Keratinocyte (primary cell): ENCODE data around the gene DRD1. TPM values are rescaled to one million over a fixed set of nuclear protein-coding genes. Genes with fewer than 3 reads are reported as not detected.
"Not testable (repeated sequence)": the region's sequence is repeated elsewhere in the genome, so short reads cannot be mapped to it uniquely, and the experiment has no call there.

Experiments used
- DNase-seq: peaks from one replicate; pipeline ENCODE4 v3.0.0-alpha.2; 2011; ENCODE audit warnings: low read depth, missing footprints, low spot score
- FAIRE-seq: peaks from 2 replicates; lab custom pipeline; 2011; peaks lifted over from hg19 to GRCh38; lab: Jason Lieb, UNC
- H2AFZ ChIP-seq: 2 replicates; pipeline ENCODE4 v1.6.0; 2012; ENCODE audit warnings: low read length, control low read depth, inconsistent platforms; ENCODE audit not compliant: control insufficient read depth
- H3K27ac ChIP-seq: 2 replicates; pipeline ENCODE4 v1.5.1; 2011; ENCODE audit warnings: low read length; ENCODE audit not compliant: control insufficient read depth, insufficient read depth
- H3K27me3 ChIP-seq: 3 replicates; pipeline ENCODE4 v1.6.0; 2011; ENCODE audit warnings: low read length; ENCODE audit not compliant: control insufficient read depth, insufficient read depth; ENCODE audit errors: extremely low read depth
- H3K36me3 ChIP-seq, 2 experiments: 2 replicates in 1 of 2; 3 replicates in 1 of 2; pipeline ENCODE4 v1.5.1; 2011; ENCODE audit warnings: low read length in 2 of 2, mild to moderate bottlenecking in 1 of 2; ENCODE audit not compliant: control insufficient read depth in 2 of 2, insufficient read depth in 2 of 2; ENCODE audit errors: extremely low read depth in 1 of 2
- H3K4me1 ChIP-seq: 3 replicates; pipeline ENCODE4 v1.5.1; 2011; ENCODE audit warnings: low read length; ENCODE audit not compliant: control insufficient read depth, insufficient read depth; ENCODE audit errors: extremely low read depth
- H3K4me2 ChIP-seq: 3 replicates; pipeline ENCODE4 v1.6.0; 2011; ENCODE audit warnings: low read depth, low read length; ENCODE audit not compliant: control insufficient read depth, insufficient read depth; ENCODE audit errors: extremely low read depth
- H3K4me3 ChIP-seq, 3 experiments: fragments of 200-600 bp in 1 of 3; sonication (generic) in 1 of 3; 2 replicates in 2 of 3; 3 replicates in 1 of 3; pipeline ENCODE4 v1.5.1; 2011 to 2016; ENCODE audit warnings: low read length in 3 of 3, mild to moderate bottlenecking in 3 of 3, control low read depth in 2 of 3, inconsistent platforms in 1 of 3, low read depth in 1 of 3, mixed read lengths in 1 of 3, mixed run types in 1 of 3, moderate library complexity in 1 of 3; ENCODE audit not compliant: control insufficient read depth in 2 of 3, insufficient read depth in 2 of 3; ENCODE audit errors: extremely low read depth in 1 of 3
- H3K79me2 ChIP-seq: 2 replicates; pipeline ENCODE4 v1.6.0; 2012; ENCODE audit warnings: low read length; ENCODE audit not compliant: control insufficient read depth, insufficient read depth
- H3K9ac ChIP-seq: 3 replicates; pipeline ENCODE4 v1.6.0; 2011; ENCODE audit warnings: low read length; ENCODE audit not compliant: control insufficient read depth, insufficient read depth; ENCODE audit errors: extremely low read depth
- H3K9me1 ChIP-seq: 3 replicates; pipeline ENCODE4 v1.6.0; 2011; ENCODE audit warnings: low read length; ENCODE audit not compliant: control insufficient read depth, insufficient read depth; ENCODE audit errors: extremely low read depth
- H3K9me3 ChIP-seq: 2 replicates; pipeline ENCODE4 v1.5.1; 2012; ENCODE audit warnings: low read depth, low read length; ENCODE audit not compliant: control insufficient read depth
- H4K20me1 ChIP-seq: 3 replicates; pipeline ENCODE4 v1.6.0; 2011; ENCODE audit warnings: low read length; ENCODE audit not compliant: control insufficient read depth, insufficient read depth; ENCODE audit errors: extremely low read depth
- EZH2 ChIP-seq: IDR thresholded peaks from one replicate; pipeline ENCODE4 v1.6.1; 2012; ENCODE audit warnings: inconsistent platforms, mild to moderate bottlenecking, low read length, moderate library complexity
- dilution Hi-C: fragments of 300-500 bp; cut with MboI; formaldehyde crosslinking; loops from one replicate; pipeline ENCODE4 v1.7.0; 2020; ENCODE audit warnings: low sequenced_read_pairs; ENCODE audit not compliant: extremely low pct_ligation_motif_present
- polyA plus RNA-seq, 5 experiments: library from polyadenylated mRNA; depleted of rRNA in 3 of 5; stranded (reverse) in 3 of 5; stranded (forward) in 1 of 5; unstranded in 1 of 5; fragments of >200 nt; gene quantifications; 1 replicate in 1 of 5; 2 replicates in 3 of 5; 3 replicates in 1 of 5; pipeline versions ENCODE4 v1.2.1 to v1.2.3, GENCODE V29; 2011 to 2012; ENCODE audit warnings: missing spikeins in 2 of 5, low read depth in 1 of 5, low replicate concordance in 1 of 5
- TF ChIP-seq, protein P1 (sequence below), 3 experiments: IDR thresholded peaks in 1 of 3; conservative IDR thresholded peaks in 1 of 3; optimal IDR thresholded peaks in 1 of 3; 2 replicates in 2 of 3; 3 replicates in 1 of 3; pipeline versions ENCODE3 to v1.5.1; 2011; ENCODE audit warnings: low read length in 3 of 3, mild to moderate bottlenecking in 3 of 3, moderate library complexity in 2 of 3, control low read depth in 1 of 3, inconsistent platforms in 1 of 3; ENCODE audit not compliant: insufficient read depth in 2 of 3; ENCODE audit errors: extremely low read depth in 1 of 3

Gene DRD1
- polyA plus RNA-seq, 1 donor (not counting 4 experiments of a cell fraction or from before 2014, with no cell fraction given): not detected

DNA sequence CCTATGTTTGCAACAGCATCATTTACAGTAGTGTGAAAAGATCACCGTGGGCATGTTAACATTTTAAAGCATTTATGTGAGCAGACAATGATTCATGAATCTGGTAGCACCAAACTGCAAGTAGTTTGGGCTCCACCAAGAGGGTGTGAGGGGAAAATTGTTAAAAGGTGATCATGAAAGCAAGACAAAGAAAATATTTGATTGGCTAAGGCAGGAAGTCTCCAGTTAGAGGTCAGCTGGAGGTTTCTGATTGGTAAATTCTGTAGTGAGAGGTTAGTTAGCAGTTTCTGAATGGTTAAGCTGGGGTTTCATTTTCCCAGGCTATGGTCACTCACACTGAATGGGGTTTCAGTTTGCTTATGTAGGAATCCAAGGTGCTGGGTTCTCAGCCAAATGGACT lies 13.5 kb upstream of the DRD1 start:
- H2AFZ ChIP-seq: no peak overlapping the region
- no peak overlapping the region for H3K4me2 ChIP-seq
- H3K79me2 ChIP-seq: no peaks in the 10 kb centered on the region
- FAIRE-seq (peak; percentile 56), DNase-seq (no peak)
- TF ChIP-seq, protein P1, sequence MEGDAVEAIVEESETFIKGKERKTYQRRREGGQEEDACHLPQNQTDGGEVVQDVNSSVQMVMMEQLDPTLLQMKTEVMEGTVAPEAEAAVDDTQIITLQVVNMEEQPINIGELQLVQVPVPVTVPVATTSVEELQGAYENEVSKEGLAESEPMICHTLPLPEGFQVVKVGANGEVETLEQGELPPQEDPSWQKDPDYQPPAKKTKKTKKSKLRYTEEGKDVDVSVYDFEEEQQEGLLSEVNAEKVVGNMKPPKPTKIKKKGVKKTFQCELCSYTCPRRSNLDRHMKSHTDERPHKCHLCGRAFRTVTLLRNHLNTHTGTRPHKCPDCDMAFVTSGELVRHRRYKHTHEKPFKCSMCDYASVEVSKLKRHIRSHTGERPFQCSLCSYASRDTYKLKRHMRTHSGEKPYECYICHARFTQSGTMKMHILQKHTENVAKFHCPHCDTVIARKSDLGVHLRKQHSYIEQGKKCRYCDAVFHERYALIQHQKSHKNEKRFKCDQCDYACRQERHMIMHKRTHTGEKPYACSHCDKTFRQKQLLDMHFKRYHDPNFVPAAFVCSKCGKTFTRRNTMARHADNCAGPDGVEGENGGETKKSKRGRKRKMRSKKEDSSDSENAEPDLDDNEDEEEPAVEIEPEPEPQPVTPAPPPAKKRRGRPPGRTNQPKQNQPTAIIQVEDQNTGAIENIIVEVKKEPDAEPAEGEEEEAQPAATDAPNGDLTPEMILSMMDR (optimal IDR thresholded peaks at IDR 0.05 in 1 of 3, IDR thresholded peaks at IDR 0.05 in 1 of 3, conservative IDR thresholded peaks at IDR 0.05 in 1 of 3; ENCODE audit: extremely low read depth in 1 of 3, insufficient read depth in 2 of 3, low read length in 3 of 3): peak in 1 of 3 experiments; percentile 14
- no peak for TF ChIP-seq EZH2
- H3K9ac ChIP-seq: no peak overlapping the region
- no peaks in the 10 kb centered on the region for H3K9me1 ChIP-seq
- H3K27ac ChIP-seq: no peak overlapping the region
- no peaks in the 10 kb centered on the region for H3K9me3 ChIP-seq
- no peaks in the 10 kb centered on the region for H3K27me3 ChIP-seq
- no peaks in the 10 kb centered on the region for H3K4me1 ChIP-seq
- no peak overlapping the region for H3K4me3 ChIP-seq
- H3K36me3 ChIP-seq: no peaks in the 10 kb centered on the region
- dilution Hi-C loops: no loop called here
- H4K20me1 ChIP-seq: no peaks in the 10 kb centered on the region

DNA sequence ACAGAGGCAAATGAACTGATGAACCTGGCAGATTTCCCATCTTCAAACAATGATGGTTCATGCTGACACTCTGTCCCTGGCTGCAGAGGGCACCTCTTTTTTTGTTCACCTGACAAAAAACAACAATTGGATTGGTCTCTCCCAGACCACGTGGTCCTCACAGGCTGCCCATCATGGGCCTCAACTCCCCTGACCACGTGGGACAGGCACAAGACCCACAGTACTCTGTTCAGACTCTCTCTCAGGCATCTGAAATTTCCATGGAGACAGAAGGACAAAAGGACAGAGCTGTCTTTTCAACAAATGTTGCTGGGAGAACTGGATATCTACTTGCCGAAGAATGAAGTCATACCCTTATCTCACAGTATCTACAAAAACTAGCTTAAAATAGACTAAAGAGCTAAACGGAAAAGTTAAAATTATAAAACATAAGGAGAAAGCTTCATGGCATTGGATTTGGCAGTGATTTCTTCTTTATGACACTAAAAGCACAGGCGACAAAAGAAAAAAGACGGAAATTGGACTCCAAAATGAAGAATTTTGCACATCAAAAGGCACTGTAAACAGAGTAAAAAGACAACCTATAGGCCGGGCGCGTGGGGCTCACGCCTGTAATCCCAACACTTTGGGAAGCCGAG lies 12.2 kb upstream of the DRD1 start:
- Histone ChIP-seq H3K9ac (no peak overlapping the region), H3K4me1 (no peaks in the 10 kb centered on the region), H4K20me1 (no peaks in the 10 kb centered on the region), H3K36me3 (no peaks in the 10 kb centered on the region), H3K79me2 (no peaks in the 10 kb centered on the region), H3K4me2 (no peak overlapping the region), H3K27me3 (no peaks in the 10 kb centered on the region), H3K9me3 (no peaks in the 10 kb centered on the region), H2AFZ (no peak overlapping the region), H3K9me1 (no peaks in the 10 kb centered on the region), H3K4me3 (no peak overlapping the region), H3K27ac (no peak overlapping the region)
- DNase-seq (no peak), FAIRE-seq (no peak)
- TF ChIP-seq EZH2: no peak
- TF ChIP-seq, protein P1 (optimal IDR thresholded peaks at IDR 0.05 in 1 of 3, IDR thresholded peaks at IDR 0.05 in 1 of 3, conservative IDR thresholded peaks at IDR 0.05 in 1 of 3; ENCODE audit: extremely low read depth in 1 of 3, insufficient read depth in 2 of 3, low read length in 3 of 3): no peak
- dilution Hi-C loops: no loop called here

DNA sequence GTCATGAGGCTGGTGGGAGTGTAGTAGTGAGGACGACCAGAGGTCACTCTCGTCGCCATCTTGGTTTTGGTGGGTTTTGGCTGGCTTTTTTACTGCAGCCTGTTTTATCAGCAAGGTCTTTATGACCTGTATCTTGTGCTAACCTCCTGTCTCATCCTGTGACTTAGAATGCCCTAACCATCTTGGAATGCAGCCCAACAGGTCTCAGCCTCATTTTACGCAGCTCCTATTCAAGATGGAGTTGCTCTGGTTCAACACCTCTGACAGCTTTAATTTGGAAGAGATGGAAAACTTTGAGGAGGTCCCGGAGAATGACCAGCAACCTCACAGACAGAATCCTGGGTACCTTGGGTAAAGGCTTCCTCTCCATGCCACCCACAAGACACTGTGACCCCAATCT lies 10.4 kb upstream of the DRD1 start:
- H3K79me2 ChIP-seq, DNase-seq, H3K9me3 ChIP-seq, H3K9ac ChIP-seq, H4K20me1 ChIP-seq, H3K9me1 ChIP-seq, H3K4me1 ChIP-seq, dilution Hi-C loops, H2AFZ ChIP-seq, H3K27me3 ChIP-seq, H3K27ac ChIP-seq, H3K36me3 ChIP-seq, H3K4me2 ChIP-seq, H3K4me3 ChIP-seq: not testable (repeated sequence)
- peak; percentile 36 for FAIRE-seq
